Gastrocnemius medialis (tissue), 4 donors: Measurements from ENCODE around the gene TMEM89. TPM values are rescaled to one million over a fixed set of nuclear protein-coding genes. Genes with fewer than 3 reads are reported as not detected.

Source experiments
- ATAC-seq, 2 donors: fragments of 150-250 bp; one replicate each; pipeline ENCODE4 v1.9.1; 2016
- DNase-seq, 2 donors: peaks; one replicate each; pipeline ENCODE4 v3.0.0-alpha.2; 2019
- H3K27ac ChIP-seq, 4 donors: fragments of 200-600 bp; sonication (generic); 1 replicate in 1 of 4; 2 replicates in 3 of 4; pipeline ENCODE4 v1.5.1; 2016 to 2018; ENCODE audit warnings: mild to moderate bottlenecking in 2 of 4, moderate library complexity in 1 of 4
- H3K27me3 ChIP-seq, 3 donors: fragments of 200-600 bp; sonication (generic) in 2 of 3; 1 replicate in 1 of 3; 2 replicates in 2 of 3; pipeline versions ENCODE4 v1.5.1 to v1.6.0; 2016 to 2019; ENCODE audit warnings: mild to moderate bottlenecking in 1 of 3, moderate library complexity in 1 of 3
- H3K36me3 ChIP-seq, 2 donors: fragments of 200-600 bp; sonication (generic) in 1 of 2; one replicate each; pipeline ENCODE4 v1.5.1; 2017 to 2018
- H3K4me1 ChIP-seq, 2 donors: fragments of 200-600 bp; sonication (generic) in 1 of 2; one replicate each; pipeline ENCODE4 v1.5.1; 2016 to 2017; ENCODE audit warnings: mild to moderate bottlenecking in 2 of 2
- H3K4me3 ChIP-seq, 4 donors: fragments of 200-600 bp; sonication (generic) in 3 of 4; 1 replicate in 1 of 4; 2 replicates in 3 of 4; pipeline ENCODE4 v1.5.1; 2016 to 2019; ENCODE audit warnings: mild to moderate bottlenecking in 2 of 4
- H3K9me3 ChIP-seq, 3 donors: fragments of 200-600 bp; sonication (generic) in 2 of 3; 1 replicate in 1 of 3; 2 replicates in 2 of 3; pipeline ENCODE4 v1.5.1; 2016 to 2019
- POLR2A ChIP-seq, 2 donors: fragments of 450-650 bp; IDR thresholded peaks; one replicate each; pipeline ENCODE4 v1.6.1; 2017; ENCODE audit warnings: antibody characterized with exemption in 2 of 2, mild to moderate bottlenecking in 2 of 2, moderate library complexity in 2 of 2
- in situ Hi-C, 4 donors: fragments of 200-750 bp; cut with MboI; loops; one replicate each; pipeline versions ENCODE4 v1.15.0 to v1.8.0; 2017; ENCODE audit warnings: low sequenced_read_pairs in 4 of 4
- intact Hi-C: fragments of 100-400 bp; cut with DNase I; formaldehyde crosslinking; loops from one replicate; pipeline ENCODE4 v1.15.1; 2023; ENCODE audit warnings: low total_unique reads
- total RNA-seq, 4 donors: library from RNA; depleted of rRNA; stranded (reverse); fragments of >200 nt; gene quantifications; one replicate each; pipeline versions ENCODE4 v1.1.0 to v1.2.3, GENCODE V29; 2016
- TF ChIP-seq, protein P1 (sequence below), 5 experiments: fragments of 450-650 bp in 3 of 5; fragments of 200-600 bp in 2 of 5; sonication (generic) in 2 of 5; IDR thresholded peaks in 4 of 5; conservative IDR thresholded peaks in 1 of 5; 1 replicate in 4 of 5; 2 replicates in 1 of 5; pipeline ENCODE4 v1.5.1; 2016 to 2019; ENCODE audit warnings: antibody characterized with exemption in 5 of 5, mild to moderate bottlenecking in 3 of 5, moderate library complexity in 3 of 5

The TMEM89 gene
- total RNA-seq, 4 donors from 2014 or later: not detected

DNA sequence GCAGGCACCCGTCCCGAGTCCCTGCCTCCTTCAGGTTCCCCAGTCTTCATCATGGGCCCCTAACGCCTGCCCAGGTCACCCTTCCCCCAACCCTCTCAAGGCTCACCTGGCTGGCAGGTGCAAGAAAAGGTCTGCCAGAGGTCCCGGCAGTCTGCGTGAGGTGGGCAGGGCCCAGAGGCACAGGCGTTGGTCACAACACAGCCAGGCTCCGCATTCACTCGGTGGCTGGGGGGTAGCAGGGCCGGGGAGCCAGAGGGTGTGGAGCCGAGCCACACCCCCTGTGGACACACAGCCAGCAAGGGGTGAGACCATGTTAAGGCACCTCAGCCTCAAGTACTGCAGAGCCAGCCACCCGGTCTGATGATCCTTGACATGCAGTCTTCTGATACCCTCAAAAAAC is 30.2 kb upstream of the TMEM89 start:
- DNase-seq (no peak), ATAC-seq (no peak)
- no peak overlapping the region for H3K27ac ChIP-seq
- no peaks in the 10 kb centered on the region for H3K27me3 ChIP-seq
- no peaks in the 10 kb centered on the region for H3K36me3 ChIP-seq
- no peak for TF ChIP-seq POLR2A (IDR thresholded peaks at IDR 0.05)
- TF ChIP-seq, protein P1, sequence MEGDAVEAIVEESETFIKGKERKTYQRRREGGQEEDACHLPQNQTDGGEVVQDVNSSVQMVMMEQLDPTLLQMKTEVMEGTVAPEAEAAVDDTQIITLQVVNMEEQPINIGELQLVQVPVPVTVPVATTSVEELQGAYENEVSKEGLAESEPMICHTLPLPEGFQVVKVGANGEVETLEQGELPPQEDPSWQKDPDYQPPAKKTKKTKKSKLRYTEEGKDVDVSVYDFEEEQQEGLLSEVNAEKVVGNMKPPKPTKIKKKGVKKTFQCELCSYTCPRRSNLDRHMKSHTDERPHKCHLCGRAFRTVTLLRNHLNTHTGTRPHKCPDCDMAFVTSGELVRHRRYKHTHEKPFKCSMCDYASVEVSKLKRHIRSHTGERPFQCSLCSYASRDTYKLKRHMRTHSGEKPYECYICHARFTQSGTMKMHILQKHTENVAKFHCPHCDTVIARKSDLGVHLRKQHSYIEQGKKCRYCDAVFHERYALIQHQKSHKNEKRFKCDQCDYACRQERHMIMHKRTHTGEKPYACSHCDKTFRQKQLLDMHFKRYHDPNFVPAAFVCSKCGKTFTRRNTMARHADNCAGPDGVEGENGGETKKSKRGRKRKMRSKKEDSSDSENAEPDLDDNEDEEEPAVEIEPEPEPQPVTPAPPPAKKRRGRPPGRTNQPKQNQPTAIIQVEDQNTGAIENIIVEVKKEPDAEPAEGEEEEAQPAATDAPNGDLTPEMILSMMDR (IDR thresholded peaks at IDR 0.05 in 4 of 5, conservative IDR thresholded peaks at IDR 0.05 in 1 of 5): no peak
- H3K9me3 ChIP-seq: no peaks in the 10 kb centered on the region
- intact Hi-C loops (no loop called here), in situ Hi-C loops (no loop called here)
- no peak overlapping the region for H3K4me3 ChIP-seq
- H3K4me1 ChIP-seq: peaks cover 0 to 8% of the 10 kb centered on the region in 2 donors

DNA sequence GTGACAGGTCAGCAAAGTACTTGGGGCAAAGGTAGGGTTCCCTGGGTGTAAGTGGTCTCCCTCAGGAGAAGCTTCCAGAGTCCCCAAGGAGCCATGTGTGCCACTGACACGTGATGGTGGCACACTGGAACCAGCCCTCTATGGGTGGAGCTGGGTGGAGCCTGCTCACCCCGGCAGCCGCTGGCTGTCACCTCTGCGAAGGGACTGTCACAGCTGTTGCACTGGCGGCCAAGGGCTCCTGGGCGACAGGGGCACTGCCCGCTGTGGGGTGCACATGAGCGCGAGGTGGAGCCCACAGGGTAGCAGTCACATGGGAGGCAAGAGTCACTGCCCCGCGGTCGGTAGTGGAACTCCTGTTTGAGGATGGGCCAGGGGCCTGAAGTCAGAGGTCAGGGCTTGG is 29.2 kb upstream of the TMEM89 start:
- no peak for TF ChIP-seq POLR2A (IDR thresholded peaks at IDR 0.05)
- TF ChIP-seq, protein P1 (IDR thresholded peaks at IDR 0.05 in 4 of 5, conservative IDR thresholded peaks at IDR 0.05 in 1 of 5): no peak
- in situ Hi-C loops: no loop called here
- Histone ChIP-seq H3K9me3 (no peaks in the 10 kb centered on the region), H3K27me3 (no peaks in the 10 kb centered on the region), H3K4me3 (no peak overlapping the region), H3K27ac (no peak overlapping the region), H3K36me3 (no peaks in the 10 kb centered on the region), H3K4me1 (peaks cover 0 to 3% of the 10 kb centered on the region in 2 donors)
- DNase-seq: no peak
- no peak for ATAC-seq
- intact Hi-C loops: no loop called here

DNA sequence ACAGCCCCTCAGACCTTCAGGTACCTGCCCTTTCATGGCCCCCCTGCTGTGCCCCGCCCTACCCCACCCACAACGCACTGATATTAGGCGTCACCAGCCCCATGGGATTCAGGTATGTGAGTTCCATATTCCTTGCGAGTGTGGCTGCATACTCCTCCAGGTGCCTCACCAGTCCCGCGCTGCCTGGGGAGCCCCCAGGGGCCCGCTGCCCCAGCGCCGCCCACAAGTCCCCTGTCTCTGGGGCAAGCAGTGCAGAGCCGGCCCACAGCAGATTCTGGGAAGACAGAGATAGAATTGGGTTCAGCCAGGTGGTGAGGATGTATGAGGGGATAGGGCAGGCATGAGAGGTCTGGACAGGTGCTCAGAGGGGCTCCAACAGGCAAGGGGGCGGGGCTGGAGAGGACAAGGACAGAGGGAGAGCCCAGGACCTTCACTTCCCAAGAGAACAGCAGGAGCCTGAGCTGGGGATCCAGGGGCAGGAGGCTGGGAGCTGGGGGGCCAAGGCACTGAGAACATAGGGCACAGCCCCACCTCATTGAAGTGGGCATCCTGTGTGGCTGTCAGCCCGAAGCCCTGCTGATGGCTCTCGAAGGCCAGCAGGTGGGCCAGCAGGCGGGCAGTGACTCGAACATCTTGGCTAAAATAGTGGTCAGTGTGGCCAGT is 26.8 kb upstream of the TMEM89 start:
- no peaks in the 10 kb centered on the region for H3K4me1 ChIP-seq
- no peaks in the 10 kb centered on the region for H3K9me3 ChIP-seq
- no peak overlapping the region for H3K27ac ChIP-seq
- in situ Hi-C loops (no loop called here), intact Hi-C loops (no loop called here)
- no peak for DNase-seq
- no peak for ATAC-seq
- no peak overlapping the region for H3K4me3 ChIP-seq
- no peaks in the 10 kb centered on the region for H3K27me3 ChIP-seq
- H3K36me3 ChIP-seq: no peaks in the 10 kb centered on the region
- no peak for TF ChIP-seq POLR2A (IDR thresholded peaks at IDR 0.05)

DNA sequence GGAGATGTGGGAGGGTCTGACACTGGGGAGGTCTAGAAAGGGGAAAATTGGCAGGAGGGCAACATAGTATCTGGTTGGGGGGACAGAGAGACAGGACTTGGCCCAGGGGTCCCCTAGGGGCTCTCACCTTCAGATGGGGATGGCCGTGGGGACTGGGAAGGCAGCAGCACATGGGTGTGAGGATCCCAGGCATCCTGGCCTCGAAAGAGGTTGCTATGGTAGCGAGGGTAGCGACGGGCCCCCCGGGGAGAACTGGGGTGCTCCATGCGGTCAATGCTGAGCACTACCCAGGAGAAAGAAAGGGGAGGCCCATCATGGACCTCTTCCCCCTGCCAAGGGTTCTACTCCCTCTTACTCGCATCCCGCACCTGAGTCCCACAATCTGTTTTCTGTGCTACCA is 26.1 kb upstream of the TMEM89 start:
- no peak for ATAC-seq
- no peak for TF ChIP-seq POLR2A (IDR thresholded peaks at IDR 0.05)
- TF ChIP-seq, protein P1 (IDR thresholded peaks at IDR 0.05 in 4 of 5, conservative IDR thresholded peaks at IDR 0.05 in 1 of 5): no peak

DNA sequence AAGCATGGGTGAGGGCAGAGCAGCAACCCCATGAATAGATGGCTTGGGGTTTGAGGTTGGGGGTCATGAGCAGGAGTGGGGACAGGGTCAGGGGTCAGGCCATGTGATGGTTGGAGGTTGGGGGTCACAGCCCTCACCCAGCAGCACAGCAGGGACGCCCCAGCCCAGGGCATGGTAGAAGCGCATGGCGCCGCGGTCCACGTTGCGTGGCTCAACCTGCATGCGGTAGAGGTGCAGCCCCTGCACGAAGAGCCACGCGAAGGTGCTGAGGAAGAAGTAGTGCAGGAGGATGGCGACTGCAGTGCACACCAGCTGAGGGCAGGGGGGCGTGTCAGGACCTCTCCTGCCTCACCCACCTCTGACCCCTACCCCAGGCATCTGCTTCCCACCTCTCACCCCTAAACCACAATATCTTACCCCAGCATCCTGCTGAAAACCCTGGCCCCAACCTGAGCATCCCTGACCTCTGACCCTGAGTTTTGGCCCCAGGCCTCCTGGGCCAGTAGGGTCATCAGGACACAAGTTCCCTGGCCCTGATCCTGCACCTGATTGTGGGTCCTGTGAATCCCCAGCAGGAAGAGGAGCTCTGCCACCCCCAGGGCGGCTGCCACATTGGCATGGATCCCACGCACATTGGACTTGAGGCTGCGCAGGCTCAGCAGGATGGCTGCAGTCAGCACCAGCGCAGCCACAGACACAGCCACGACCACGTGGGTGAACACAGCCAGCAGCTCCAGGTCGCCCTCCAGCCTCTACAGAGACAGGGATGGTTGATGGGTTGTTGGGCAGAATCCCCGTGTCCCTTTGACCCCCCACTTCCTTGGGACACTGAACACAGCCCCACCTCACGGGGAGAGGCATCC is 23.6 kb upstream of the TMEM89 start:
- intact Hi-C loops: no loop called here
- no peak overlapping the region for H3K4me3 ChIP-seq
- TF ChIP-seq POLR2A (IDR thresholded peaks at IDR 0.05): no peak
- TF ChIP-seq, protein P1 (IDR thresholded peaks at IDR 0.05 in 4 of 5, conservative IDR thresholded peaks at IDR 0.05 in 1 of 5): no peak

More for the DNA sequence above, 26.1 kb upstream of the TMEM89 start:
- intact Hi-C loops: no loop called here
- no peaks in the 10 kb centered on the region for H3K27me3 ChIP-seq
- H3K4me1 ChIP-seq: no peaks in the 10 kb centered on the region
- H3K9me3 ChIP-seq: no peaks in the 10 kb centered on the region
- no peak for DNase-seq
- in situ Hi-C loops: no loop called here
- no peaks in the 10 kb centered on the region for H3K36me3 ChIP-seq
- H3K4me3 ChIP-seq: no peak overlapping the region
- H3K27ac ChIP-seq: no peak overlapping the region

More for the DNA sequence above, 23.6 kb upstream of the TMEM89 start:
- DNase-seq: no peak
- Histone ChIP-seq H3K27ac (no peak overlapping the region), H3K4me1 (no peaks in the 10 kb centered on the region), H3K36me3 (no peaks in the 10 kb centered on the region), H3K27me3 (no peaks in the 10 kb centered on the region), H3K9me3 (no peaks in the 10 kb centered on the region)
- in situ Hi-C loops: no loop called here
- ATAC-seq: no peak
